NK-92 (cell line): ENCODE measurements around the gene COTL1.

Experiments used
- DNase-seq: peaks from one replicate; lab custom pipeline; 2025; ENCODE audit not compliant: unreplicated experiment; lab: John Stamatoyannopoulos, UW

The COTL1 gene

GRCh38 chr16:84597931-84598351, 19.9 kb downstream of the COTL1 start:
- no peak for DNase-seq

- DNase-seq, result no peak
These were observed 20.4 kb downstream of the COTL1 start for GRCh38 chr16:84597528-84597896.

- DNase-seq, result no peak
These were observed 20.9 kb downstream of the COTL1 start for GRCh38 chr16:84596801-84597527.

GRCh38 chr16:84596161-84596560, 21.7 kb downstream of the COTL1 start:
- no peak for DNase-seq

- no peak for DNase-seq
These were observed 22.8 kb downstream of the COTL1 start for GRCh38 chr16:84595052-84595481.

- no peak for DNase-seq
These were observed 23.2 kb downstream of the COTL1 start for GRCh38 chr16:84594725-84595038.

GRCh38 chr16:84593825-84594724, 23.8 kb downstream of the COTL1 start:
- peak; percentile 34 for DNase-seq

- DNase-seq, result no peak
These were observed 25.2 kb downstream of the COTL1 start for GRCh38 chr16:84592718-84593117.

- no peak for DNase-seq
These were observed 27.7 kb downstream of the COTL1 start for GRCh38 chr16:84589975-84590719.

- DNase-seq, result no peak
These were observed 28.9 kb downstream of the COTL1 start for GRCh38 chr16:84588991-84589390.

- no peak for DNase-seq
These were observed 32.0 kb downstream of the COTL1 start for GRCh38 chr16:84585886-84586285.

- DNase-seq, result no peak
These were observed 32.4 kb downstream of the COTL1 start for GRCh38 chr16:84585467-84585866.

GRCh38 chr16:84584678-84585077, 33.2 kb downstream of the COTL1 start:
- no peak for DNase-seq

- no peak for DNase-seq
These were observed 33.9 kb downstream of the COTL1 start for GRCh38 chr16:84583995-84584394.

- DNase-seq, result no peak
These were observed 34.8 kb downstream of the COTL1 start for GRCh38 chr16:84582958-84583516.

GRCh38 chr16:84581158-84581557, 36.7 kb downstream of the COTL1 start:
- no peak for DNase-seq

GRCh38 chr16:84579936-84580335, 37.9 kb downstream of the COTL1 start:
- no peak for DNase-seq

GRCh38 chr16:84578538-84579126, 39.2 kb downstream of the COTL1 start:
- DNase-seq, result no peak

GRCh38 chr16:84577034-84577803, 40.7 kb downstream of the COTL1 start:
- no peak for DNase-seq

- no peak for DNase-seq
These were observed 42.0 kb downstream of the COTL1 start for GRCh38 chr16:84575914-84576313.
